ENCODE results near the gene TTLL10. TPM values are rescaled to one million over a fixed set of nuclear protein-coding genes. Genes with fewer than 3 reads are reported as not detected.

The TTLL10 gene
- total RNA-seq, 1 donor from 2014 or later, result 0.39 TPM

GRCh38 chr1:1207571-1207892 is 33.9 kb downstream of the TTLL10 start:
- no peak for DNase-seq

DNA sequence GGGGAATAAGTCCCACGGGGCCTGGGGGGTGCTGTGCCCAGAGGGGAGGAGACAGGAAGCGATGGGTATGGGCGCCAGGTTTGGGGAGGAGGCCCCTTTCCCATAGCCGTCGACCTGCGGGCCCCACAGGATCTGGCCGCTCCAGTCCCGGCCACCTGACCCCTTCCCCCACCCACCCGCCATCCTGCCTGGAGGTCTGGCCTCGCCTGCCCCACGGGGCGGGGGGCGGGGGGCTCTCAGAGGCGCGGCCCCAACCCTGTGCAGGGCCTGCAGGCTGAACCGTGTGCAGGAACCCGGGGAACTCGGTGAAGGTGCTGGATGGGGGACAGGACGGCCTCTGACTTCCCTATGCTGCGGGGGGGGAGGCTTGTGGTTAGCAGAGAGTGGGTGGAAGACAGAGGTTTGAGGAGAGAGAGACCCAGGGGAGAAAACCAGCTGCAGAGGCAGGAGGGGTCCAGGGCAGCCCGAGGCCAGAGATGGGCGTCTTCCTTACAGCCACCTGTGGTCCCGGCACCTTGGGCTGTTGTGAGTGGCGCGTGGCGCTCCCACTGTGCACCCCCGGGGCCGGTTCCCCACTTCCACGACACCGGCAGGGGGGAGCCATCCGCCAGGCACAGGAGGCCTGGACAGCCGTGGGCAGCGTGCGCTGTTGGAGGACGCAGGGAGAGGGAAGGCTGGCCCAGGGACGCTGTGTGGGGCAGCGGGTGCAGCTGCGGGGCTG is 35.2 kb downstream of the TTLL10 start:
- DNase-seq, result no peak

- DNase-seq, result no peak
Measured at GRCh38 chr1:1210726-1211540, 37.3 kb downstream of the TTLL10 start.

- no peak for DNase-seq
Measured at GRCh38 chr1:1211541-1212441, 38.1 kb downstream of the TTLL10 start.

DNA sequence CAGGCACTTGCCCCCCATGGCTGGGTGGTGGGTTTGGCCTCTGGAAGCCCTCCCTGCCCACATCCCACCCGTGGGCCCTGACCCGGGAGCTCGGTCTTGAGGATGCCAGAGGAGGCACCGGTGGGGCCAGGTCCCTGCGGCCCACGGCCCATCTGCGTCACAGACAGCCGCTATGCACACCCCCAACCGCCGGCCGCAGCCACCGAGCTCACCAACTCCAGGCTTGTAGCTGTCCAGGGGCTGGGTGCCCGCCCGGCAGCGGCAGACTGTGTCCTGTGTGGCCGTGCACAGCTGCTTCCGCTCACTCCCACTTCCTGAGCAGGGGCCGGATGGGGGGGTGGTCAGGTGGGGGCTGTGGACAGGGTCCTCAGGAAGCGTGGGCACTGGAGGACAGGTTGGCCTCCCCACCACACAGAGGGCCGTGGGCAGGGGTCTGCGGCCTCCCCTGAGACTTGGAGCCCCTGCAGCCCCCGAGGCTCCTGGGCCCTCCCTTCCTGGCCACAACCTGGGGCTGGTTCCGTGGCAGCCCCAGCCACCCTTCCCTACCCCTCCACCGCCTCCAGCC is 39.2 kb downstream of the TTLL10 start:
- DNase-seq, result no peak

DNA sequence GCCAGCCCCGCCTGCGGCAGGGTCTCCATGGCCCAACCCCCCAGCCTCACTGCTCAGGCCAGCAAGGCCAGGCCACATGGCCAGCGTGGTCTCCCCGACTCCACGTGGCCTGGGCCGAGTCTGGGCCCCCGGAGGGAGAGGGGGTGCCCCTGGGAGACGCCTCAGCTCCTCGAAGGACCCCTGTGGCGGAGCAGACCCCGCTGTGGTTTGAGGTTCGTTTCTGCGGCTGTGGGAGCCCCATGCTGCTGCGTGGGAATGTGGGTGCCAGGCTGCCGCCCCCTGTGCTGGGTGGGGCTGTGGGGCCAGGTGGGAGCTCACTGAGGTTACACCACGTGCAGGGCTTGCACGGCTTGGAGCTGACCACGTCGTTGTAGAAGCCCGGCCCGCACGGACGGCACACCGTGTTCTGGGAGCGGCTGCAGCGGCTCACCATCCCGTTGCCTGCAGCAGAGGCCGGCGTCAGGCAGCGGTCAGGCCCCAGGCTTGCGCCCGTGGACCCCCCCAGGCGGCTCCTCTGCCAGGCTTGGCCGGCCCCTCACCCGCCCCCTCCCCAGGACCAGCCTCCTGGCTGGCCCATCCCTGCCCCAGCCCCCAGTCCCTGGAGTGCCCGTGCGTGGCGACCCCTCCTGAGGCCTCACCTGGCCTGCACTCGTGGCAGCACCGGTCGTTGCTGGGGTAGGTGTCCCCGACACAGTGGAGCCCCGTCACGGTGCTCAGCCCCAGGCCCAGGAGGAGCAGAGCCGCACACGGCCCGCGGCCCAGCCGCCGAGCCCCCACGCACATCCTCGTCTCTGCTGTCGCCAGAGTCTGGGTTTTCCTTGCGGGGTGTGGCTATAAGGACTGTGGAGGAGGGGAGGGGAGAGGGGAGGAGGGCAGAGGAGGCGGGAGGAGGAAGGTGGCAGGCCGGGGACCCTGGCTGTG is 39.9 kb downstream of the TTLL10 start, which contains the start of gene TNFRSF4:
Gene TNFRSF4, minus strand, starts transcription at position 809 of the 921 bp plus-strand sequence. Its CDS starts 26 bp downstream, at position 783.
- no peak for DNase-seq

GRCh38 chr1:1215080-1215676 is 41.5 kb downstream of the TTLL10 start:
- no peak for DNase-seq

DNA sequence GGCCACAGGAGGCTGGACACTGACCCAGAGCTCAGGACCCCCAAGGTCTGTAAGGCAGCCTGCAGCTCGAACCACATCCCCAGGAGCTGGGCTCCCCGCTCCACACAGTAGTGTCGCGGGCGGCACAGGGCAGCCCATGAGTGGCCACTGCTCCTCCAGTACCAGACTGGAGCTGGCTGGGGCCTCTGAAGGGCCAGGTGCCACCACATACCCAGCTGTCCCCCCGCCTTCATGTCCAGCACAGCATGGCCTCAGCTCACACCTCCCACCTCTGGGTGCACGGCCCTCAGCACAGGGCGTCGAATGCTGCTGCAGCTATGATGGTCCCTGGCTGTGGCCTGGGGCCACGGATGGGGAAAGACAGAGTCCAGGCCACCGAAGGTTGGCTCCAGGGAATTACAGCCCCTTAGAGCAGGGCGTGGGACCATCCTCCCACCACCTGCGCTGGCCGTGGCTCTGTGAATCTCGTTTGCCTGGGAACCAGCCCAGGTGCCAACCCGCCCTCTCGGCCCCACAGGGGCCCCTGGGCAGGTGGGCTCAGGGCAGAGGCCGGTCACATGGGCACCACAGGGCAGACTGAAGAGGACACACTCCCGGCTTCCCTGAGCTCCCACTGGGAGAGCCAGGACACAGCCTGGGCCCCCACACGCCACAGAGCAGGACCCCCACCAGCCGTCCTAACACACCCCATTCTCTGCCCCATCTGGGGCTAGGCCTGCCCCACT is 42.4 kb downstream of the TTLL10 start:
- no peak for DNase-seq

- DNase-seq, result no peak
Measured at GRCh38 chr1:1216770-1217620, 43.3 kb downstream of the TTLL10 start.

DNA sequence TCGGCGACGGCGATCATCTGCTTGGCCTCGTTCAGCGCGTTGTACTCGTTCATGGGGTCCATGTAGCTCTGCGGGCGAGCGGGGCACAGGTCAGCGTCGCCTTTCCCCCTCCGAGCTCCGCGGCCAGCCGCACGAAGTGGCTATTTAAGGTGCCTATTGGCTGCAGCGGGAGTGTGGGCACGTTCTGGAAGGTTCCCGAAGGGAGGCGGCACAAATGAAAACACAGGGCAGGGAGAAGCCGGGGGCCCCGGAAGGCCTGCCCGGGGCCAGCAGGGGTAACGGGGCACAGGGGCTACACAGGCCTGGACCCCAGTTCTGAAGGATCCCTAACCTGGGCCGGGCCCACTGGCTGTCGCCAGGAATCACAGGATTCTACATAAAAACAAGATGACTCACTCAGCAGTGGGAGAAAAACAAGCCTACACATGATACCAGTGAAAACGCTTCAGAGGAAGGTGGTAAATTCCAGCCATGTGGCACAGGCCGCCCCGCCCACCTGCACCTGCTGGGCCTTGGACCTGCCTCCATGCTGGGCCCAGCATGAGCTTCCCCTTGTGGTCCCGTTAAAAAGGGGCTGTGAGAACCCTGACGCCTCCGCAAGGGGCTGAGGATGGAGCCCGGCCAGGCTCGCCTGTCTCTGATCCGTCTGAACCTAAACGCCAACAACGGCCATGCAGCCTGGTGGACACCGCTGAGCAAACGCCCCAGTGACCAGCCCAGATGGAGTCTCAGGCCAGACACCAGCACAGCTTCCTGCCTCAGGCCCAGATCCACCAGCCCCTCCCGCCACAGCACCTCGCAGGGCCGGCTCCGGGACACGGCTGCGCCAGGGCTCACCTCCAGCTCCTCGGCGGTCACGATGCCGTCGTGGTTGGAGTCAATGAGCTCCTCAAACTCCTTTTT is 44.2 kb downstream of the TTLL10 start:
- DNase-seq, result no peak

DNA sequence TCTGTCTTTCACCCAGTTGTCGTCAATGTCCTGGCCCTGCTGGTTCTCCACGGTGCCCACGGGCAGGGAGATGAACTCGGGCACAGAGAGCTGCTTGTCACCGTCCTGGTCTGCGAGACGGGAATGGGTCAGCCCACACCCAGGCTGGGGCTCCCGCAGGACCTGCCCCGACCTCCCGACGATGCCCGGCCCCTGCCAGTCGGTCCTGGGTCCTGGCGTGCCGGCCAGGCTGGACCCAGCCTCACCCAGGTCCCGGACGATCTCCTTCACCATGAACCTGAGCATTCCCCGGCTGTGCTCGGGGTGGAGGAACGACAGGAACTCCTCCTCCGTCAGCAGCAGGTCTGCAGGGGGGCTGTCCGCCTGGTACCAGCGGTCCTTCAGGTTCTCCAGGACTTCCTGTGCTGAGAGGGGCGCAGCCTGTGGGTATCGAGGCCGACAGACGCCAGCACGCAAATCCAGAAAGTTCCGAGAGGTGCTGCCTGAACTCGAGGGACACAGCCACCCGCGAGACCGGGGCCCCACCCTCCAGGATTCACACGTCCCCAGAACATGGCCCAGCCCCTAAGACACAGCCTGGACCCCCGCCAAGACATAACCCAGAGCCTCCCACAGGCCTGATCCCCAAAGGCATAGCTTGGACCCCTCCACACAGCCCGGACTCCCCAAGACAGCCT is 45.0 kb downstream of the TTLL10 start:
- no peak for DNase-seq

DNA sequence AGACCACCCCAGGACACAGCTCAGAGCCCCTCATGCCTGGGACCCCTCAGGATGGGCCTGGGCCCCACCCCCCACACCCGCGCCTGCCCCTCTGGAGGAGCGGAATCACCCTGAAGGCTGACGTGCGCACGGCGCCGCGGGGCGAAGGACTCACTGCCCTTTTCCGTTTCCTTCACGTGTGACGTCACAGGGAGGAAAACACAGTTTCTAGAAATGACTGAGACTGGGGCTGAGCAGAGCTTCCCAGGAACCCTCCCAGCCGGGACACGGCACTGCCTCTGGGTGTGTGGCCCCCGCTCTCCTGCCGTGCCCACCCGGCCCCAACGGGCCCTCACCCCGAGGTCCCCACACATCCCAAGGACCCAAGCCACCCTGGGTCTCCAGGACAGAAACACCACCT is 45.7 kb downstream of the TTLL10 start:
- no peak for DNase-seq

GRCh38 chr1:1220197-1220596 is 46.5 kb downstream of the TTLL10 start:
- DNase-seq, result no peak

DNA sequence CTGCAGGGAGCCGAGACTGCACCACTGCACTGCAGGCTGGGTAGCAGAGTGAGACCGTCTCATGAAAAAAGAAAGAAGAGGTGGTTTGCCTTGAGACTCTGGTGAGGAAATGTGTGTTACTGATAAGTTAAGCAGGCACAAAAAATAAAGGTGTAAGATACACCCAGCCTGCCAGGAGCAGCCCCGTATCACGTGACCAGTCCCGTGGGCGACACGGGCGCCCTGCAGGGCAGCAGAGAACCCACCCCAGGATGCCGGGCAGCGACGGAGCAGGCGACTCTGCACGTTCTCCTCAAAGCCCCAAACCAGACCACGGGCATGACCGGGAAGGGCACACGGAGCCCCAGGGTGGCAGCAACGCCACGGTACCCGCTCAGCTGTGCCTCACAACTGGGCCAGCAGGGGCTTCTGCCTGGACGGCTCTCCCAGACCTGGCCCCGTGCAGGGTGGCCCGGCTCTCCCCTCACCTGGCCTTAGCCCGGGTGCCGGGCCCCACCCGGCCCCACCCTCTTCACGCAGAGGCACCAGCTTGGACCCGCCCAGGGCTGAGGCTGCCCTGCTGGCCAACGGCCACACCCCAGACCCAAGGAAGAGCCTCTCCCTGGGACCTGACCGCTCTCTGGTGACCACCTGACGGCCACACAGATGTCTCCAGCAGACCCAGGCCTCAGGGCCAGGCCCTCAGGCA is 48.4 kb downstream of the TTLL10 start:
- no peak for DNase-seq

DNA sequence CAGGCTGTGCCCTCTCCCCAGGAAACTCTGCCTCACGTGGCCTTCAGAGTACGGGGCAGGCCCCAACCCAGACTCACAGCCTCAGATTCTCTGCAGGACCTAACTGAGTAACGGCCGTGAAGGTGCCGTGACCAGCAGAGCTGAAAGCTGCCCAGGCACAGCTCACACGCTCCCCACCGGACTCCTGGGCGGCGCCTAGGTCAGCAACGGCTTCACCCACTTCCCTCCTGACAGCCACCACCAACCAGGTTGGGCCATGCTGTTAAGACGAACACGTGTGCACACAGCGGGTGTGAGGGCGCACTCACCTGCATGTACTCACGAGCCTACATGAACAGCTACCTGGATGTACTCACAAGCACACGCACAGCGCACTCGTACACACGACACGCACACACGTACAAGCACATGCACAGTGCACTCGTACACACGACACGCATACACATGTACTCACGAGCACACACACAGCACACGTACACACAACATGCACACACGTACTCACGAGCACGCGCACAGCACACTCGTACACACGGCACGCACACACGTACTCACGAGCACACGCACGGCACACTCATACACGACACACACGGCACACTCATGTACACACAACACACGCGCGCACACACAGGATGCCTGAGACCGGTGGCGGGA is 49.0 kb downstream of the TTLL10 start:
- no peak for DNase-seq

DNA sequence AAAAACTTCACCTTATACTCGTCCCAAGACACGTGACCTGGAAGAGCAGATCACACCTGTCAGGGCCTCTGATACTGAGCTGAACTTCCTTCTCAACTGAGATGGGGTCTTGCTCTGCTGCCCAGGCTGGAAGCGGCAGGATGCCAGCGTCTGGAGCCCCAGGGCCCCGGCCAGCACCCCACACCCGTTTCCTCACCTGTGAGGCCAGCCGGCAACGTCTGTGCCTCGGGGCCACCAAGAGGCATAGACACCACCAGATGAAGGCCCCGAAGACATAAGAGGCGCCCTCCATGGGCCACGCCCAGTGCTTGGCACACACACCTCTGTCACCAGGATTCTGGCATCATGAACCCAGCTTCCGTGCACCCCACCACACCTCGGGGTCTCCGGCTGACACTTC is 49.6 kb downstream of the TTLL10 start:
- DNase-seq, result no peak

Data from skin of body (tissue), 2 donors.